SW 1271 (cell line): ENCODE results near the gene OR8S1.
"Not testable (repeated sequence)": the region's sequence is repeated elsewhere in the genome, so short reads cannot be mapped to it uniquely, and the experiment has no call there.

Source experiments
- DNase-seq, 2 experiments: peaks; one replicate each; lab custom pipeline; 2025; lab: John Stamatoyannopoulos, UW

OR8S1 gene

GRCh38 chr12:48525332-48525731 is at the start of gene OR8S1:
Gene OR8S1, plus strand, starts transcription at chr12:48525632. Its CDS starts 0 bp downstream, at chr12:48525632.
- no peak for DNase-seq

DNA sequence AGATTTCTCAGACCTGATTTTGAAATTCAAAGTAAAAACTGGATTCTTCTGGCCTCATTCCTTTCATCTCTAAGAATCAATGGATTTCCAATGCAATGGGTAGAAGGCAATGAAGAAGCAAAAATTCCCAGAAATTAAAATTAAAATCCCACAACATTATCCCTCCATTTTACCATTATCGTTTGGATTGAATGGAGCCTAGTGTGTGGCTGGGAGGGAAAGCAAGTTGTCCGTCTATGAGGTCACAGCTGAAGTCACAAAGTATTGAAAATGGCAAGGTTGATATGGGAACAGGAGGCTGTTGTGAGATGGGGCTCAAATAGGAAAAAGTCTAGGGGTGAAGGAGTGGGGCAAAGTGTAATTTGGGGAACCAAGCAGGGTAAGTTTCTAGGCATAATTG is 43.2 kb upstream of the OR8S1 start, which contains the start of gene C12orf54:
C12orf54 (plus strand) TSS at position 301 of the 400 bp plus-strand sequence. CDS start 799 bp downstream, outside the sequence.
- DNase-seq = no peak

DNA sequence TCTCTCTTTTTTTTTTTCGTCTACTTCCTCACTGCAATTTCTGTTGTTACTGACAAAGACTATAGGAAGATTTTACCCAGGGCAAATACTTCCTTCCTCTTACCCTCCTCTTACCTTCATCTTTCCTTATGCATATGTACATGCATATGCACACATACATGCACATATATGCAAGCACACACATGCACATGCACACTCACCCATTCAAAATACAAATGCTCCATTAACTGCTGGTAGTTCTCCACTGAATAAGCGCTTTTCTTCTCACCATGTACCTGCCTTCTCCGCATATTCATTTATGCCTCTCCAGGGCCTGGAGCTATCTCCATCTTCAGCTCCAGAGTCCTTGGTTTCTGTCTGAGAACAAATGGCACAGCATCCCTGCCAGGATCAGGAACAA is 42.5 kb upstream of the OR8S1 start:
- DNase-seq = no peak

DNA sequence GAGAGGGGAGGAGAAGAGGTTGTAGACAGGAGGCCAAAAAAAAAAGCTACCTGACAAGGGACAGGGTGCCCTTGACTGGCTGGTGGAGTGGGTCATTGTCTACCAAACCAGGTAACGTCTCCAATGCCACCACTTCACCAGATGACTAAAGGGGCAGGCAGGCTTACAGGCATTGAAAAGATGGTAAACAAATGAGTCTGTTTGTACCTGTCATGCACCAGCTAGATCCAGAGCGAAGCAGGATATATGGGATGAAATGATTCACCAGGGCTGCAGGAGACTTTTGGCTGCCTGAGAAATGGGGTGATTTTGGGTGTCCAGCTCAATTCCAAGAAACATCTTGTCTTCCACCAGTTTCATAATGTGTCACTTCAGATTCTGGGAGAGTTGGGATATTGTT is 39.2 kb upstream of the OR8S1 start:
- no peak for DNase-seq

- DNase-seq = no peak
These were observed 38.8 kb upstream of the OR8S1 start for GRCh38 chr12:48486679-48487078.

- no peak for DNase-seq
These were observed 36.4 kb upstream of the OR8S1 start for GRCh38 chr12:48489012-48489411.

DNA sequence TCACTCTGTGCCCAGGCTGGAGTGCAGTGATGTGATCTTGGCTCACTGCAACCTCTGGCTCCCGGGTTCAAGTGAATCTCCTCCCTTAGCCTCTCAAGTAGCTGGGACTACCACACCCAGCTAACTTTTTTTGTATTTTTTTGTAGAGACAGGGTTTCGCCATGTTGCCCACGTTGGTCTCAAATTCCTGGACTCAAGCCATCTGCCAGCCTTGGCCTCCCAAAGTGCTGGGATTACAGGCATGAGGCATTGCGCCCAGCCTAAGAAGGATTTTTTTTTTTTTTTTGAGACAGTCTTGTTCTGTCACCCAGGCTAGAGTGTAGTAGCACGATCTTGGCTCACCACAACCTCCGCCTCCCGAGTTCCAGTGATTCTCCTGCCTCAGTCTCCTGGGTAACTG is 36.0 kb upstream of the OR8S1 start:
- not testable (repeated sequence) for DNase-seq

- DNase-seq = not testable (repeated sequence)
These were observed 25.2 kb upstream of the OR8S1 start for GRCh38 chr12:48500281-48500680.

- DNase-seq = not testable (repeated sequence)
These were observed 18.6 kb upstream of the OR8S1 start for GRCh38 chr12:48506836-48507235.

- DNase-seq = no peak
These were observed 16.4 kb upstream of the OR8S1 start for GRCh38 chr12:48508987-48509386.

- no peak for DNase-seq
These were observed 15.3 kb upstream of the OR8S1 start for GRCh38 chr12:48510111-48510510.

DNA sequence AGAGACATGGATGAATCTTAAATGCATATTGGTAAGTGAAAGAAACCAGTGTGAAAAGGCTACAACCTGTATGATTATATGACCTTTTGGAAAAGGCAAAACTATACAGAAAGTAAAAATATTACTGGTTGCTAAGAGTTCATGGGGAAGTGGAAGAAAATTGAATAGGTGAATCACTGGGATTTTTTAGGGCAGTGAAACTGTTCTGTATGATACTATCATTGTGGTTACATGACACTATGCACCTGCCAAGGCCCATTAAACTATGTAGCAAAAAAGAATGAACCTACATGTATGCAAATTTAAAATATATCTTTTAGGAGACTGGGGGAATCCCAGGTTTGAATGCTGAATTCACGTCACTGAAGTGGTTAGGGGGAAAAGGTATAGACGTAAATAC is 12.6 kb upstream of the OR8S1 start:
- DNase-seq = no peak

DNA sequence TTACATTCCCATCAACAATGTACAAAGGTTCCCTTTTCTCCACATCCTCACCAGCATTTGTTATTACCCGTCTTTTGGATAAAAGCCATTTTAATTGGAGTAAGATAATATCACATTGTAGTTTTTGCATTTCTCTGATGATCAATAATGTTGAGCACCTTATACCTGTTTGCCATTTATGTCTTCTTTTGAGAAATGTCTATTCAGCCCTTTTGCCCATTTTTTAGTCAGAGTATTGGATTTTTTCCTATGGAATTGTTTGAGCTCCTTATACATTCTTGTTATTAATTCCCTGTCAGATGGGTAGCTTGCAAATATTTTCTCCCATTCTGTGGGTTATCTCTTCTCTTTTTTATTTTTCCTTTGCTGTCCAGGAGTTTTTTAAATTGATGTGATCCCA is 10.7 kb upstream of the OR8S1 start:
- no peak for DNase-seq

GRCh38 chr12:48520381-48520780 is 5.1 kb upstream of the OR8S1 start:
- not testable (repeated sequence) for DNase-seq

GRCh38 chr12:48527891-48528670 is 2.6 kb downstream of the OR8S1 start:
- DNase-seq = no peak

- DNase-seq = no peak
These were observed 7.2 kb downstream of the OR8S1 start for GRCh38 chr12:48532601-48533000.

- no peak for DNase-seq
These were observed 11.2 kb downstream of the OR8S1 start for GRCh38 chr12:48536602-48537001.

GRCh38 chr12:48542300-48542928 is 17.0 kb downstream of the OR8S1 start:
- no peak for DNase-seq

- DNase-seq = no peak
These were observed 20.5 kb downstream of the OR8S1 start for GRCh38 chr12:48545833-48546469.

DNA sequence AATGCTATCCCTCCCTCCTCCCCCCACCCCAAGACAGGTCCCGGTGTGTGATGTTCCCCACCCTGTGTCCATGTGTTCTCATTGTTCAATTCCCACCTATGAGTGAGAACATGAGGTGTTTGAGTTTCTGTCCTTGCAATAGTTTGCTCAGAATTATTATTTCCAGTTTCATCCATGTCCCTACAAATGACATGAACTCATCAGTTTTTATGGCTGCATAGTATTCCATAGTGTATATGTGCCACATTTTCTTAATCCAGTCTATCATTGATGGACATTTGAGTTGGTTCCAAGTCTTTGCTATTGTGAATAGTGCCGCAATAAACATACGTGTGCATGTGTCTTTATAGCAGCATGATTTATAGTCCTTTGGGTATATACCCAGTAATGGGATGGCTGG is 21.6 kb downstream of the OR8S1 start:
- not testable (repeated sequence) for DNase-seq

GRCh38 chr12:48551636-48552035 is 26.2 kb downstream of the OR8S1 start:
- DNase-seq = not testable (repeated sequence)

GRCh38 chr12:48553666-48554343 is 28.4 kb downstream of the OR8S1 start:
- not testable (repeated sequence) for DNase-seq
